Erythroblast (primary cell): Measurements from ENCODE around the gene TSPOAP1.

Experiments used
- GATA1 ChIP-seq: IDR thresholded peaks from 2 replicates; pipeline ENCODE4 v1.6.1; 2011; ENCODE audit warnings: low read depth, mild to moderate bottlenecking, control low read depth, low read length, moderate library complexity
- POLR2A ChIP-seq: IDR thresholded peaks from 2 replicates; pipeline ENCODE4 v1.6.1; 2011; ENCODE audit warnings: mild to moderate bottlenecking, low read length

DNA sequence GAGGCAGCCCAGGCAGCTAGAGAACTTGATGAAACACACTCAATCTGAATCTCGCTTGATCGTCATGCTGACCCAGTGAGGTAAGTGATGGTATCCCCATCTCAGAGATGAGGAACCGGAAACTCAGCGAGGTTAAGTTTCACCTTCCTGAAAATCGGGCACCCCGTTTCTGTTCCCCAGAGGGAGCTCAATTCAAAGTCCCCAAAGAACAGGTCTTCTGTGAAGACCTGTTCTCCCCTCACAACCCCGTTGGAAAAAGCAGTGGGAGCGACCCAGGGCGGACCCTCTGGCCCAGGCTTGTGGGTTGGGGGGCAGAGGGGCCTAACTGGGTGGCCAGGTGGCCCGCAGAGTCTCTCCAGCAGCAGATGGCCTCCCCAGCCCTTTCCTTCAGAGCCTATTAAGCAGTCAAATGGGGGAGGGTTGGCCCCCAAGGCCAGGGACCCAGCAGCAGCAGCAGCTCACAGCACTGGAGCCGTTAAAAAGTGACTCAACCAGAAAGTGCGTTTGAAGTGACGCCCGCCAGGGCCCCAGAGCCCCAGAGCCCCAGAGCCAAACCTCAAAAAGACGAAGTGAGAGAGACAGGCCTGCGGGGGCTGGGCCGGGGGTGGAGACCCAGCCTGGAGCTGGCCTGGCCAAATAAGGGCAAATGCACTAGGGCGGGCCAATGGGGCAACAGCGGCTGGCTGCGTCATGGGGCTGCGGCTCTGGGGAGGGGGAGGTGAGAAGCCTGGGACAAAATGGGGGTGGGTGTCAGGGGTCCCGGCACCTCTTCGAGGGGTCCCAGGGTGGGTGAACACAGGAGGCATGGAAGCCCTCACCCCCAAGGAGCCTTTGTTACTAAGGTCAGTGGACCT, 9.2 kb upstream of the TSPOAP1 start:
- TF ChIP-seq POLR2A (peak; percentile 85), GATA1 (no peak)
